Uterus (tissue), 2 donors: ENCODE data around the gene KCNRG.

Experiments used
- POLR2A ChIP-seq, 2 donors: fragments of 450-650 bp; IDR thresholded peaks; one replicate each; pipeline ENCODE4 v1.6.1; 2016; ENCODE audit warnings: antibody characterized with exemption in 2 of 2, mild to moderate bottlenecking in 1 of 2, moderate library complexity in 1 of 2
- TF ChIP-seq, protein P1 (sequence below), 4 experiments: fragments of 200-600 bp in 2 of 4; fragments of 450-650 bp in 2 of 4; sonication (generic) in 2 of 4; IDR thresholded peaks; one replicate each; pipeline ENCODE4 v1.5.1; 2016 to 2019; ENCODE audit warnings: antibody characterized with exemption in 4 of 4, mild to moderate bottlenecking in 2 of 4, moderate library complexity in 1 of 4

DNA sequence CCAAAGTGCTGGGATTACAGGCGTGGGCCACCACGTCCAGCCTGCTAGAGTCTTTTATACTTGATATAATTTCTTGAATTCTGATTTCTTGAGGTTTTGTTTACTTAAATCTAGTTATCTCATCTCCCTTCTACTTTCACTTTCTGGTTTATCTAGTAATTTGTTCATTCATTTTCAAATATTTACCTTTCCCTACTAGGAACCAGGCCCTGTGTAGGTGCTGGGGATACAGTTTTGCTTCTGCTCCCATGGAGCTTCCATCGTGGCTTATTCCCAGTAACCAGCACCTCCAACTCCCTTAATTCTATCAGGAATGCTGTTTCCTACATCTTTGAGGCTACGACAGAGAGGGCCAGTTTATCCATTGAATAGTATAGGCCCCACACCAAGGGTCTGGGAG lies 42.5 kb upstream of the KCNRG start:
- TF ChIP-seq, protein P1, sequence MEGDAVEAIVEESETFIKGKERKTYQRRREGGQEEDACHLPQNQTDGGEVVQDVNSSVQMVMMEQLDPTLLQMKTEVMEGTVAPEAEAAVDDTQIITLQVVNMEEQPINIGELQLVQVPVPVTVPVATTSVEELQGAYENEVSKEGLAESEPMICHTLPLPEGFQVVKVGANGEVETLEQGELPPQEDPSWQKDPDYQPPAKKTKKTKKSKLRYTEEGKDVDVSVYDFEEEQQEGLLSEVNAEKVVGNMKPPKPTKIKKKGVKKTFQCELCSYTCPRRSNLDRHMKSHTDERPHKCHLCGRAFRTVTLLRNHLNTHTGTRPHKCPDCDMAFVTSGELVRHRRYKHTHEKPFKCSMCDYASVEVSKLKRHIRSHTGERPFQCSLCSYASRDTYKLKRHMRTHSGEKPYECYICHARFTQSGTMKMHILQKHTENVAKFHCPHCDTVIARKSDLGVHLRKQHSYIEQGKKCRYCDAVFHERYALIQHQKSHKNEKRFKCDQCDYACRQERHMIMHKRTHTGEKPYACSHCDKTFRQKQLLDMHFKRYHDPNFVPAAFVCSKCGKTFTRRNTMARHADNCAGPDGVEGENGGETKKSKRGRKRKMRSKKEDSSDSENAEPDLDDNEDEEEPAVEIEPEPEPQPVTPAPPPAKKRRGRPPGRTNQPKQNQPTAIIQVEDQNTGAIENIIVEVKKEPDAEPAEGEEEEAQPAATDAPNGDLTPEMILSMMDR (IDR thresholded peaks at IDR 0.05): no peak
- TF ChIP-seq POLR2A (IDR thresholded peaks at IDR 0.05): no peak
